HG02885 (cell line): ENCODE measurements around the gene CCDC158.
"Not testable (repeated sequence)": the region's sequence is repeated elsewhere in the genome, so short reads cannot be mapped to it uniquely, and the experiment has no call there.

ENCODE experiments used
- ATAC-seq: cut with Tn5 transposase; IDR thresholded peaks from one replicate; pipeline ENCODE4 v1.9.1; 2021; ENCODE audit warnings: mild to moderate bottlenecking; ENCODE audit not compliant: unreplicated experiment, poor library complexity

The CCDC158 gene

DNA sequence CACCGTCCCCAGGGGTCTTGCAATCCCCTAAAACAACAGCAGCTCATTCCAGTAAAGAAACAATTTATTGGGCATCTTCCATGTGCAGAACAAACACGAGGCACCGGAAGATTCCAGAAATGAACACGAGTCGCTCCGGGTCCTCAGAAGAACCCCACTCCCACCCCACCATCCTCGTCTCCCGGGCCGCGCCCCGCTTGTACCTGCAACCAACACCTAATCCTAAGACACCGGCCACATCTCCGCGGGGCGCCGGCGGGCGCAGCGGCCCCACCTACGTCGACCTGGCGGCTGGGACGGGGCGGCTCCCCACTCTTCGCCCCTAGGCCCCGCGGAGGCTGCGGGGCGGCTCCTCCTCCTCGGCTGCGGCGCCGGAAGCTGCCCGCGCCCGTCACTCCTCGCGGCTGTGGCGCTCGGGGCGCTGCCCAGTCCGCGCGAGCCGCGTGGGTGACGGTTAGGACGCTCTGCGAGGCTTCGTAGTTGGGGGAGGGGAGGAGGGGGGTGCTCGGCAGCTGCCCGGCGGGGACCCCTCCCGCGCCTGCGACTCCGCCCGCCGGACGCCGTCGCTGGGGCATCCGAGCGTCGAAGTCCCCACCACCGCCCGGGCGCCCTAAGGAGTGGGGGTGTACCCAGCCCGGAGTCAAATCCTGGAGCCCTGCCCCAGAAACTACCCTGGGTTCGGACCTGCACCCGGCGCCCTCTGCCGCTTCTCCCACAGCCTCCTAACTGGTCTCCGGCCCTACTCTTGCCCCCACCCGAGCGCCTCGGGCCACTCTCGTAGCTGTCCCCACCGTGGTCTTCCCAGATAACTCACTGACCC, at the start of gene CCDC158:
TSS of gene CCDC158 (minus strand) at position 380 of the 820 bp plus-strand sequence. CDS start 17,934 bp downstream, outside the sequence.
- no peak for ATAC-seq

DNA sequence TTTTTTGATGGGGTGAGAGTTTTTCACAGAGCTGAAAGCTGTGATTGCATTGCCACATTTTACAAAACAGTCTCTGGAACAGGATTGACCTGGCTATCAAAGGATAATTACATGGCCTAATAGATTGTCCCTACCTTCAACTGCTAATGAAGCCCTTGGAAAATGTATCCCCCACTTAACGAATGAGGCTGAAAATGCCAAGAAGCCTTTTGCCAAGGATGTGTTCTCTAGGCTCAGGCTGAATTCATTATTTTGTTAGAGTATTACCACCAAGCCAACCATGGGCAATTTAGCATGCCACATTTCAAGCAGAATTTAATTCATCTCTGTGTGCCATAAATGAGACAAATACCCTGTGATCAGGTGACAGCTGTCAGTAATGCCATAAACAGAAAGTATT, 49.6 kb upstream of the CCDC158 start:
- no peak for ATAC-seq

DNA sequence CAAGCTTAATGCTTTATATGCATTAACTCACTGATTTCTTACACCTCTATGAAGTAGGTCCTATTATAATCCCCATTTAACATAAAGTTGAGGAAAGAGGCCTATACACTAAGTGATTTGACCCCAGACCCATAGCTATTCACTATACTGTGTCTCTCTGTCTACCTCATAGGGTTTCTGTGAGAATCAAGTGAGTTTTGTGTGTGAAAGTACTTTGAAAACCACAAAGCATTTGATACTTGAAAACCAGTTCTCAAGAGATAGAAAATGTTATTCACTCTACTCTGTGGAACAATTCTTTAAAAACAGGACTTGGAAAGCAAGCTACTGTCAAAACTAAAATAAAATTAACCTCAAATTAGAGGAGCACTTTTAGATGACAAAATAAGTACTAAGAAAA, 49.1 kb upstream of the CCDC158 start:
- no peak for ATAC-seq

DNA sequence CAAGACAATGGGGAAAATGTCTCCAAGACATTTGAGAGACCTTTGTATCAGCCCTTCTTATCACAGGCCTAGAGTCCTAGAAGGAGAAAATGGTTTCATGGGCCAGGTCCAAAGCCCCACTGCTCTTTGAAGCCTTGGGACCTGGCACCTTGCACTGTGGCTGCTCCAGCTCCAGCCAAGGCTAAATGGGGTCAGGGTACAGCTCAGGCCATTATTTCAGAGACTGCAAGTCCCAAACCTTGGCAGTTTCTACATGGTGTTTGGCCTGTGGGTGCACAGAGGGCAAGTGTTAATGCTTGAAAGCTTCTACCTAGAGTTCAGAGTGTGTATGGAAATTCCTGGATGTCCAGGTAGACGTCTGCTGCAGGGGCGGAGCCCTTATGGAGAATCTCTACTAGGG, 42.6 kb upstream of the CCDC158 start:
- ATAC-seq, result no peak

DNA sequence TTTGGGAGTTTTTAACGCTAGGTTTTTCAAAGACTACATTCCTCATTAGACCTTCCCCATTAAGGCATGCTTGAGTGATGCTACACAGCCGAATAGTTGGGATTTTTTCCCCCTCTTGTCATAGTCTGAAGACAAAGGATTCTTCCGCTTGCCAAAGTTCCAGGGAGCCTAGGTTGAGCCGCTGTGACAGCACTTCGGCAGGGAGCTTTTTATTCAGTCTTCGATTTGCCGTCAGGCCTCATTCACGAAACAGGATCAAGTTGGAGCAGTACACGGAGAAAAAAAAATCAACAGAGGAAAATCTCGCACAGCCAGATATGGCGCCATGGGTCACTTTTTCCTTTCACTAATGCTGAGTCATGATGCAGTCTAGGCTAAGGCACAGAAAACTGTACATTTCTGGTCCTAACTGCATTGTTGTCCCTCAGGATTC, 38.4 kb upstream of the CCDC158 start:
- no peak for ATAC-seq

DNA sequence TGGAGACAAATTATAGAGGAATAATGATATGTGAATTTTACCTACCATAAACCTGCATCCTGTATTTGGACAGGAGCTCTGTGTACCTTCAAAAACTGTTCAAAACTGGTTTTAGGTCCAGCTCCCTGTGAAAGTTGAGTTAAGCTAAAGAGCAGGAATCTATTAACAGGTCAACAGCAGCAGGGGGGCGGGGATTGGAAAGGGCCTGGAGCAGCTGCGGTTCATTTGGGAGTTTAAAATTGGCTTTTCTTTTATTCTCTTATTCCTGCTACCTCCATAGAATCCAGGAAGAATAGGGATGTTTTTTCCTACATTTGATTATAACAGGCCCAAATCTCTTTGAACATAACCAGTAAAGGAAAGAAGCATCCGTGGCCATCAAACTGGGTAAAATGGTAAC, 37.9 kb upstream of the CCDC158 start:
- no peak for ATAC-seq

DNA sequence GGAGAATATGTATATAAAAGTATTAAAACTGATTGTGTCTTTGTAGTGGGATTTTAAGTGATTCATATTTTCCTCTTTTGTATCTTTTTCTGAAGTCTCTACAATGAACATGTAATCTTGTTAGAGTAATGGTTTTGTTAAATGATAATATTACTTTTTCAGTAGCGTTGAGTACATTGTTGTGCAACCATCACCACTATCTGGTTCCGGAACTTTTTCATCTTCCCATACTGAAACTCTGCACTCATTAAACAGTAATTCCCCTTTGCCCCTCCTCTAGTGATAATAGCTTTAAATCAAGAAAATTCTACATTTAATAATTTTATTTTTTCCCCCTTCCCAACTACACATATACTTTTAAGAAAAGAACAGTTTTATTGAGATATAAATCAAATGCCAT, 37.4 kb upstream of the CCDC158 start:
- no peak for ATAC-seq

DNA sequence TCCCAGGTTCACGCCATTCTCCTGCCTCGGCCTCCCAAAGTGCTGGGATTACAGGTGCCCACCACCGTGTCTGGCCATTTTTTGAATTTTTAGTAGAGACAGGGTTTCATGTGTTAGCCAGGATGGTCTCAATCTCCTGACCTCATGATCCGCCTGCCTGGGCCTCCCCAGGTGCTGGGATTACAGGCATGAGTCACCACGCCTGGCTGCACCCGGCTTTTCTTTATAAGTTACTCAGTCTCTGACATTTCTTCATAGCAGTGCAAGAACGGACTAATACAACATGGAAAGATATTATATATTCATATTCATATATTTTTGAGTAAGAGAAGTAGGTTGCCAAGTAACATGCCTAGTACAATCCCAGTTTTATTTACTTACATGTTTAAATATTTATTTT, 36.9 kb upstream of the CCDC158 start:
- no peak for ATAC-seq

DNA sequence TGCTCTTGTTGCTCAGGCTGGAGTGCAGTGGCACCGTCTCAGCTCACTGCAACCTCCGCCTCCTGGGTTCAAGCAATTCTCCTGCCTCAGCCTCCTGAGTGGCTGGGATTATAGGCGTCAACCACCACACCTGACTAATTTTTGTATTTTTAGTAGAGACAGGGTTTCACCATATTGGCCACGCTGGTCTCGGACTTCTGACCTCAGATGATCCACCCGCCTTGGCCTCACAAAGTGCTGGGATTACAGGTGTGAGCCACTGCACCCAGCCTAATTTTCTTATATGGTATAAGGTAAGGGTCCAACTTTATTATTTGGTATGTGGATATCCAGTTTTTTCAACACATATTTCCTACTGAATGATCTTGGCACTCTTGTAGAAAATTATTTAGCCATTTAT, 33.1 kb upstream of the CCDC158 start:
- not testable (repeated sequence) for ATAC-seq

DNA sequence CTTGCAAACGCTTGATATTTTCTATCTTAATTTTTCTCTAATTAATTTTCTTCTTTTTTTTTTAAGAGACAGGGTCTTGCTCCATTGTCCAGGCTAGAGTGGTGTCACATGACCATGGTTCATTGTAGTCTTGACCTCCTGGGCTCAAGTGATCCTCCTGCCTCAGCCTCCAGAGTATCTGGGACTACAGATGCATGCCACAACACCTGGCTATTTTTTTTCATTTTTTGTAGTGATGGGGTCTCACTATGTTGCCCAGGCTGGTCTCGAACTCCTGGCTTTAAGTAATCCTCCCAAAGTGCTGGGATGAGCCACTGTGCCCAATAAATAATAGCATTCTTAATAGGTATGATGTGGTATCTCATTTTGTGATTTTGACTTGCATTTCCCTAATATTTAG, 32.3 kb upstream of the CCDC158 start:
- ATAC-seq, result no peak

DNA sequence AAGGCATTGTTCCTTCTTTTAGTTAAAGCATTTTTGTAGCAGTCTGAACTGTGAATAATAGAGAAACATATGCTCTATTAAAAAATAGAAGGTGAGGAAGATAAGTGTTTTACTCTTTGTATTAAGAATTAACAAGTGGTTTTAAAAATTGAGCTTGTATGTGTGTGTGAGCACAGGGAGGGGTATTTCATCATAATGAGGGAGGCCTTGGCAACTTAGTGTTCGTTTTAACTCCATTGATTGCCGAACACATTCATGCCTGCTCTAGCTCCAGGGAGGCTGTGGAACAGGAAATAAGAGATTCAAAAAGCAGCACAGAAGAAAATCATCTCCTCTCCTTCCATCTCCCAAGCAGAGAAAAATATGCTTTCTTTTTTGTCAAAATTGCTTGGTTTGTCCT, 28.9 kb upstream of the CCDC158 start:
- ATAC-seq, result no peak

DNA sequence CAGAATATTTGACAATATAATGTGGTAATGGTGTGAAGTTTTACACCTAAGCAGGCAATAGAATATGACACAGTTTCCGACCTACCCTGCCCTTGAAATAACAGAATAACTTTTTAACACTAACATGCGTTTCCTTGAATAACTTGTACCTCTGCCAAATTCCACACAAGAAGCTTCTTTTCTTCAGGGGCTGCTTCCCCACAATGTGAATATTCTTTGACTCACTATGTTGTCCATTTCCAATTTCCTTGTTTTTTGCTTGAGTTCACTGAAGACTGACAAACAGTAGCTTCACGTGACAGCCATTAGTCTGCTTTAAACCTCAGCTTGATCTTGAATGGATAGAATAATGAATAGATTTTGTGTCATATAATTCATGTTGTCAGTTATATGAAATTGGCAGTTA, 28.4 kb upstream of the CCDC158 start:
- ATAC-seq, result no peak

DNA sequence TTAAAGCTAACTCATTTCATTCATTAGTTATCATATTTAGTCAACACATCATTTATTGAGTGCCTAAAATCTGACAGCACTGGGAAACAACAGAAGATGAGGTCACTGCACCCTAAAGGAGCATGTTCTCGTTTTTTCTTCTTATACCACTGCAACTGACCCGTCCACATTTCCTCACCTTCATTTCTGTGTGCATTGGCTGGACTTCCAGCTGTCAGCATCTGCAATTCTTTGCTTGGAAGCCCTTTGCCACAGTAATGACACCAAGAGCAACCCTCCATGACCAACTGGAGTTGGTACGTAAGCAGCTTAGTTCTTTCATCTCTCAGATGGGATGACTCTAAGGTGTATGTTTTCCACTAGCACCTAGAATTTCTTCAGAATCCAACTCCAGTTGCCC, 27.3 kb upstream of the CCDC158 start:
- no peak for ATAC-seq

DNA sequence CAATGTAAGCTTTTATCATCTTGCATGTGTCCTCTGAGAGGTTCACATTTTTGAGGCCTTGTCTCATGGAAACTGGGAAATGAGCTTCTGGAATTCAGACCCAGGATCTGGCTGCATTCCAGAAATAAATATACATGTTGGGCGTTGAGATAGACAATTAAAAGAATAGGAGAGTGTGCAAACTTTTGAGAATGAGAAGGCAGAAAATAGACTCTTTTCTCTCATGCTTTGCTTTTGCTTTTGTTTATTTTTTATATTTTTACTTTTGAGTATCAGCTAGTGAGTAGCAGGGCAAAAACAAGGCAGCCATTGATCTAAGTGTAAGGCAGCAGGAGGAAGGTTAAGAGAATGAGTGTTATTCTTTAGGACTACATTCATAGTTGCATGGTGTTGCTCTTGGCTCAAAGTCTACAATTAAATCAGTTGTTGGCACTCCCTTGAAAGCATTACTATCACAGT, 26.5 kb upstream of the CCDC158 start:
- no peak for ATAC-seq

DNA sequence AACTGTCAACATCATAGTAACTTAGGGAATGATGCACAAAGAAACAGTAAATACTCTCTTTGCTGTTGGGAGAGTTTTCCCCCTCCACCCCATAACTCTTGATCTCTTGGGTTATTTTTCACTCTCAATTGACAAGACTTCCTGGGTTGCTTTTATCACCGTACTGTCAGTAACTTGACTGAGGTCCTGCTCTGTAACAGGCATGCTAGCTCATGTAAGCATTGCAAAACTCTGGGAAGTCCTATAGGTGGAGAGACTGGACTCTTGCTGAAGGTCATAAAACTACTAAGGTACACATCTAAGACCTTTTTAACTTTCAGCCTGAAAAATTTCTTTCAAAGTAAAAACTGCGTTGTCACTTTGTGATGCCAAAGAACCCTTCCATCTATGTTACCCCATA, 25.0 kb upstream of the CCDC158 start:
- no peak for ATAC-seq

DNA sequence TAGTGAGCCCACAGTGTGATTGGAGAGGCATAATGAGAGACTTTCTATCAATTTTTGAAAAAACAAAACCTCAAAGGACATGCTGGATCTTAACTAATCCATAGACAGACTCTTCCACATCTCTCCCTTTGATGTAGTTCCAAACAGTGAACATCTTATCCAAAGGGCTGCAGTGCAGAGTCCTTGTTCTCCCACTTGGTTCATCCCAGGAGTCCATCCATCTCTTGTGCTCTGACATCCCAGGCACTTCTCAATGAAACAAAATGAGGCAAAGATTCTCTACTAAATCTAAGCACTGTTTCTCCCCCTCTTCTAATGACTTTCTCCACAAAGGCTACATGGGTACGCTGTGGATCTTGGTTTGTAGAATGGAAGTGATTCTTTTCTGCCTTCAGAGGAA, 22.4 kb upstream of the CCDC158 start:
- ATAC-seq, result no peak

DNA sequence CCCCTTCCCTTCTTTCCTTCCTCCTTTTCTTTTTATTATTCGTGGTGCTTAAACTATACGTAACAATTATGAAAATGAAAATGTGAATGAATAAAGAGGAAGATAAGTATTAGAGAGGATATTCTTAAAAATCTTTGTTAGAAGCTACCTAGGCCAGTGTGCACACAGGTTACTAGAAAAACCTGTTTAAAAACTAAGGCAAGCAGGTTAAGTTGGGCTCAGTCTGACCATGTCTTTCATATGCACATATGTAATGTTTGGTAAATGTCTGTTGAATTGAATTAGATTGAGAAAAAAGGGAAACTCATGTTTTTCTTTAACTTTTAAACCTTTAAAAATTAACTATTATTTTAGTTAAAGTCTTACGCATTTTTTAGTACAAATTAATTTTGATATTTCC, 21.9 kb upstream of the CCDC158 start:
- ATAC-seq, result no peak

DNA sequence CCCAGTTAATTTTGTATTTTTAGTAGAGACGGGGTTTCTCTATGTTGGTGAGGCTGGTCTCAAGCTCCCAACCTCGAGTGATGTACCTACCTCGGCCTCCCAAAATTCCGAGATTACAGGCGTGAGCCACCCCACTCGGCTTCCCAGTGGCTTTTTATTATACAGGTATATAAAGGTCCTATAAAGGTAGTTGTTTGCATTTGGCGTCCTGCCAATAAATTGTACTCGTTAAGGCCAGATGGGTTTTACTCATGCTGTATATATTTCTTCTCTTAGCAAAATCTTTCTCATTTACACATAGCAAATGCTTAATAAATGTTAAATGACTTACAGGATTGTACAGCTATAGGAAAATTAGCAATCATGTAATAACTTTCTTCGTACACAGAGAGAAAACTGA, 20.9 kb upstream of the CCDC158 start:
- ATAC-seq, result no peak

DNA sequence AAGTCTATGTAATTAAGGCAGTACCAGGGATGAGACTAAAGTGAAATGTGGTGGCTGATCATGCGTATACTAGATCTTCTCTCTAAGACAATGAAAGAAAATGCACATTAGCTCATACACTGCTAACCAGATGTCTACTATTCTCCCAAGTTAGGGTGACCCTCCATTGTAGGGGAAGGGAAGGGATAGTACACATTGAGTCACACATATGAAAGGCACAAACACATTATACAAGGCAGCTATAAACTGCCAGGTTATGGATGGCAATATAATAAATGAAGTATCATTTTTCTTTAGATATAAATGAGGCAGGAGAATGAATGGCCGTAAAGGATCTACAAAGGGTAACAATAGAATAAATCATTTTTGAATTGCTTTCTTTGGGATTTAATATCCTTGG, 18.6 kb upstream of the CCDC158 start:
- ATAC-seq, result no peak

DNA sequence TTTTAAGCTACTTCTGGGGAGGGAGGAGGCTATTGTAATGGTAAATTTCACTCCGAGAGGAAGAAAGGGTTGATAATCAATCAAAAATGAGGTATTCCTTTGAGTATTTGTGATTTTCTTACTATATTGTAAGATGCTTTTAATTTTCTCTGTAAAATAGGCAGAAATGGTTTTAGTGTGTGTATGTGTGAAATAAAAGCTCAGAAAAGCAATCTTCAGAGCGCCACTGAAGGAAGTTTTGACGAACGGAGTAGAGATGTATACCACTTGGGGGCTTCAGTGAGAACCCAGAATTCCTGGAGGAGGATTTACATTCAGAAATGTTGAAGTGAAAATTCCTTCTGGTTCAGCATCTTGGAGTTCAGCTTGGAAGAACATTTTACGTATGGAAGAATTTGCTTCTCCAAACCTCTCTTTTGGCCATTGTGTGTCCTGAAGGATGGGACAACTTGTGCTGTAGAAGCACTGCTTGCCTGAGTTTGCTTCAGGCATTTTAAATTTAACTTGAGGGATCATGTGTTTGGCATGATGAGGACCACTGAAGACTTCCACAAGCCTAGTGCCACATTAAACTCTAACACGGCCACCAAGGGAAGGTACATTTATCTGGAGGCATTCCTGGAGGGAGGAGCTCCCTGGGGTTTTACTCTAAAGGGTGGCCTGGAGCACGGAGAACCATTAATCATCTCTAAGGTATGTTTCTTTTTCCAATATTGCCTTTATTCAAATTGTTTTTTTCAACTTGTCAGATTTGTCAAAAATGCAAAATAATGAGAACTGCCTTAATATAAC, 14.8 kb upstream of the CCDC158 start:
- ATAC-seq, result no peak

DNA sequence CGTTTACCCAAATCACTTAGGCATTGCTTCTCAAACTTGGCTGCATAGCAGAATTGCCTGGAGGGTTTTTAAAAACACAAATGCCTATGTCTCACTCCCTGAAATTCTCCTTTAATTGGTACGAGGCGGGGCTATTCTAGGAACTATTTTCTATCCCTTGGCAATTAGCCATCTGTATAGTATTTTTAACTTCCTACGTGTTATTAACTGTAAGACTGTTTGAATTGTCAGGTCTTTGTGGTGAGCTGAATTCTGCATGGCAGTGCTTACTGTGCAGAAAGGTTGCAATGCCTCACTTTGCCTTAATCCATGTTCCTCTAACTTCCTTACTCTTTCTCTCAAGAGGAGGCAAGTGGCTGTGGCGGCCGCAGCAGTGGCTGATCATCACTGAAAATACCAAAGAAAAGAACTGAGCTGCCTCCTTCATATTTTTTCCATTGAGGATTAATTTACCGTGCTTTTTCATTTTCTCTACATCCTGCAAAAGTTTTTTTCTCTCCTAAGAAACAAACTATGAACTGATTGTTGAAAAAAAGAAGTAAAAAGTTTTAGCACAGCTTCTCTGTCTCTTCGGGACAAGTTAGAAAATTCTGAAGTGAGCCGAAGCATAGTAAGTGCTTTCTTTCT, 14.1 kb upstream of the CCDC158 start, which contains the start of gene SHROOM3:
TSS of gene SHROOM3 (plus strand) at position 329 of the 627 bp plus-strand sequence. CDS start 824 bp downstream, outside the sequence.
- no peak for ATAC-seq
